ENCODE data around the gene MYRFL. TPM values are rescaled to one million over a fixed set of nuclear protein-coding genes. Genes with fewer than 3 reads are reported as not detected.

MYRFL gene
- total RNA-seq, 1 donor from 2014 or later, result not detected

DNA sequence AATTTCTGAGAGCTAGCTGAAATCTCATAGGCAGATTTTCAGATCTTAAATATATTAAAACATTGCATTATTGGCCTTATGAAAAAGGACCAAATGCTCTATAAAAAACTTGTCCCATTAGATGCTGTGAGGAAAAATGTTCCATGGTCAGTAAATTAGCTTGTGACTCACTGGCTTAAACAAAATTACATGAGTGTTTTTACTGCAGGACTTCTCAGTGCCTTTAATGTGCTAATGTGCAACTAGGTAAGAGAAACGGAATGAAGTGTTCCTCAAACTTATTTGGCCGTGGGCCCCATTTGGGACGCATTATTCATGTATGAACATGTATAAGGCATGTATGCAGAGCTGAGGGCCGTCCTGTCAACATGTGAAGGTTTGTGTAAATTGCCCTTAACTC, 41.7 kb downstream of the MYRFL start:
- no peak for TF ChIP-seq CTCF (conservative IDR thresholded peaks at IDR 0.05; ENCODE audit: low read depth, low read length)
- no peak overlapping the region for H3K4me3 ChIP-seq (ENCODE audit: low read depth, low read length)
- DNase-seq (ENCODE audit: low read depth), result no peak

- no peak overlapping the region for H3K4me3 ChIP-seq (ENCODE audit: low read depth, low read length)
- no peak for TF ChIP-seq CTCF (conservative IDR thresholded peaks at IDR 0.05; ENCODE audit: low read depth, low read length)
- no peak for DNase-seq (ENCODE audit: low read depth)
These were observed 43.7 kb downstream of the MYRFL start for GRCh38 chr12:69868695-69869094.

DNA sequence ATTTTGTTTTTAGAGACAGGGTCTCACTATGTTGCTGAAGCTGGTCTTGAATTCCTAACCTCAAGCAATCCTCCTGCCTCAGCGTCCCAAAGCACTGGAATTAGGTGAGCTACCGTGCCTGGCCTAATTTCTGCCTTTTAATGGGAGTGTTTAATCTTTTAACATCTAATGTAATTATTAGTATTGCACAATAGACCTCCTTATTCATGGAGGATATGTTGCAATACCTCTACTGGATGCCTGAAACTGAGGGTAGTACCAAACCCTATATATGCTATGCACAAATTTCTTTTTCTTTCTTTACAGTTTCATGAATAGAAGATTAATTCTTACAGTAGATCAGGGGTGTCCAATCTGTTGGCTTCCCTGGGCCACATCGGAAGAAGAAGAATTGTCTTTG, 47.8 kb downstream of the MYRFL start:
- H3K4me3 ChIP-seq (ENCODE audit: low read depth, low read length), result no peak overlapping the region
- no peak for DNase-seq (ENCODE audit: low read depth)
- TF ChIP-seq CTCF (conservative IDR thresholded peaks at IDR 0.05; ENCODE audit: low read depth, low read length), result no peak

- no peak overlapping the region for H3K4me3 ChIP-seq (ENCODE audit: low read depth, low read length)
- no peak for DNase-seq (ENCODE audit: low read depth)
- no peak for TF ChIP-seq CTCF (conservative IDR thresholded peaks at IDR 0.05; ENCODE audit: low read depth, low read length)
These were observed 48.4 kb downstream of the MYRFL start for GRCh38 chr12:69873429-69873828.

DNA sequence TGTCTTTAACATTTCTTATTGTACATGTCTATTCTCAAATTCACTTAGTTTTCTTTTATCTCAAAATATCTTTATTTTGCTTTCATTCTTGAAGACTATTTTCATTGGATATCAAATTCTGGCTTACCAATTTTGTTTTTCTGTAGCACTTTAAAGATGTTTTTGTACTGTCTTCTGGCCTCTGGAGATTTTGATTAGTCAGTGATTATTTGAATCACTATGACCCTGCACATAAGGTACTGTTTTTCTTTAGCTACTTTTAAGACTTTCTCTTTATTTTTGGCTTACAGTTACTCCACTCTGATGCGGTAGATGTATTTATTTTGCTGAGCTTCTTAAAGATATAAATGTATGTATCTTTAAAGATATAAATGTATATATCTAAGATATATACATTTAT, 49.6 kb downstream of the MYRFL start:
- no peak for TF ChIP-seq CTCF (conservative IDR thresholded peaks at IDR 0.05; ENCODE audit: low read depth, low read length)
- no peak for DNase-seq (ENCODE audit: low read depth)
- no peak overlapping the region for H3K4me3 ChIP-seq (ENCODE audit: low read depth, low read length)

- H3K4me3 ChIP-seq (ENCODE audit: low read depth, low read length), result no peak overlapping the region
- no peak for DNase-seq (ENCODE audit: low read depth)
These were observed 50.4 kb downstream of the MYRFL start for GRCh38 chr12:69875416-69875935.

More at GRCh38 chr12:69875416-69875935, 50.4 kb downstream of the MYRFL start:
- no peak for TF ChIP-seq CTCF (conservative IDR thresholded peaks at IDR 0.05; ENCODE audit: low read depth, low read length)
